Erythroblast (primary cell): Measurements from ENCODE around the gene GAPDHS.

Experiments
- GATA1 ChIP-seq: IDR thresholded peaks from 2 replicates; pipeline ENCODE4 v1.6.1; 2011; ENCODE audit warnings: low read depth, mild to moderate bottlenecking, control low read depth, low read length, moderate library complexity
- POLR2A ChIP-seq: IDR thresholded peaks from 2 replicates; pipeline ENCODE4 v1.6.1; 2011; ENCODE audit warnings: mild to moderate bottlenecking, low read length

GRCh38 chr19:35549879-35550523, 16.7 kb downstream of the GAPDHS start:
- TF ChIP-seq POLR2A (no peak), GATA1 (no peak)
